PC-9 (cell line): Measurements from ENCODE around the gene WDR53. TPM values are rescaled to one million over a fixed set of nuclear protein-coding genes. Genes with fewer than 3 reads are reported as not detected.

ENCODE experiments used
- BruUV-seq: library from RNA; stranded (reverse); fragments of 400-500 nt; replicated peaks from 2 replicates; lab custom pipeline; 2021; lab: Mats Ljungman, UMichigan
- CTCF ChIA-PET: fragments of 300-600 bp; sonication (Branson Sonifier 250); formaldehyde crosslinking; loops from one replicate; lab custom pipeline; 2022; ENCODE audit warnings: antibody characterized with exemption; lab: Charles Lee
- POLR2A ChIA-PET: fragments of 300-600 bp; sonication (Branson Sonifier 250); formaldehyde crosslinking; loops from one replicate; lab custom pipeline; 2022; ENCODE audit warnings: antibody characterized with exemption; ENCODE audit not compliant: unreplicated experiment; lab: Charles Lee
- DNase-seq, 2 experiments: peaks; one replicate each; pipeline versions ENCODE4 v3.0.0 to v3.0.0-alpha.2; 2015 to 2022; ENCODE audit warnings: mixed read lengths in 1 of 2
- H2AFZ ChIP-seq: fragments of 200-600 bp; sonication (generic); 2 replicates; pipeline ENCODE4 v1.8.1; 2017; ENCODE audit warnings: antibody characterized with exemption
- H3F3A ChIP-seq: fragments of 200-600 bp; sonication (generic); 2 replicates; pipeline ENCODE4 v1.8.1; 2017; ENCODE audit warnings: antibody characterized with exemption, mild to moderate bottlenecking, low read depth; ENCODE audit not compliant: insufficient read depth
- H3K27ac ChIP-seq: fragments of 200-600 bp; sonication (generic); 2 replicates; pipeline ENCODE4 v1.6.1; 2016; ENCODE audit warnings: mixed run types
- H3K27me3 ChIP-seq: fragments of 200-600 bp; sonication (generic); 2 replicates; pipeline ENCODE4 v1.6.1; 2016; ENCODE audit warnings: low read depth, mixed run types; ENCODE audit not compliant: insufficient read depth
- H3K36me3 ChIP-seq: fragments of 200-600 bp; sonication (generic); 2 replicates; pipeline ENCODE4 v1.6.1; 2016; ENCODE audit warnings: low read depth, mixed run types
- H3K4me1 ChIP-seq: fragments of 200-600 bp; sonication (generic); replicated peaks from 2 replicates; pipeline ENCODE4 v1.6.1; 2016; ENCODE audit warnings: mixed run types; ENCODE audit not compliant: insufficient read depth
- H3K4me2 ChIP-seq: fragments of 200-600 bp; sonication (generic); 2 replicates; pipeline ENCODE4 v1.6.1; 2017; ENCODE audit warnings: mixed run types
- H3K4me3 ChIP-seq: fragments of 200-600 bp; sonication (generic); 2 replicates; pipeline ENCODE4 v1.6.1; 2016; ENCODE audit warnings: mixed run types
- H3K79me2 ChIP-seq: fragments of 200-600 bp; sonication (generic); 2 replicates; pipeline ENCODE4 v1.6.1; 2017; ENCODE audit warnings: low read depth, mixed run types
- H3K9me2 ChIP-seq: fragments of 200-600 bp; sonication (generic); 2 replicates; pipeline ENCODE4 v1.8.1; 2017; ENCODE audit warnings: mild to moderate bottlenecking; ENCODE audit not compliant: insufficient read depth
- H3K9me3 ChIP-seq: fragments of 200-600 bp; sonication (generic); 2 replicates; pipeline ENCODE4 v1.8.1; 2016; ENCODE audit warnings: low read depth; ENCODE audit not compliant: insufficient read depth
- H4K20me1 ChIP-seq: fragments of 200-600 bp; sonication (generic); 2 replicates; pipeline ENCODE4 v1.8.1; 2017; ENCODE audit not compliant: insufficient read depth
- CTCF ChIP-seq: fragments of 200-600 bp; sonication (generic); conservative IDR thresholded peaks from 2 replicates; pipeline ENCODE4 v1.6.1; 2017; ENCODE audit warnings: mixed run types, antibody characterized with exemption, mild to moderate bottlenecking, moderate library complexity
- EZH2 ChIP-seq: fragments of 200-600 bp; sonication (generic); IDR thresholded peaks from 2 replicates; pipeline ENCODE4 v1.8.0; 2017; ENCODE audit warnings: antibody characterized with exemption, low read depth
- intact Hi-C: fragments of 100-400 bp; cut with micrococcal nuclease; formaldehyde crosslinking; loops from one replicate; pipeline ENCODE4 v1.10.0; 2022; ENCODE audit not compliant: unreplicated experiment
- total RNA-seq: library from RNA; stranded (reverse); gene quantifications from 2 replicates; pipeline ENCODE4 v1.2.3, GENCODE V29; 2021

Gene WDR53
- total RNA-seq, 1 experiment from 2014 or later = 34.8 TPM

GRCh38 chr3:196541684-196542445 lies 26.5 kb downstream of the WDR53 start:
- no peaks in the 10 kb centered on the region for H4K20me1 ChIP-seq
- H3K79me2 ChIP-seq = no peaks in the 10 kb centered on the region
- BruUV-seq = no TSS peak
- intact Hi-C loops = no loop called here
- peaks cover 7% of the 10 kb centered on the region; the same call in 1 of the 2 replicates for H3F3A ChIP-seq
- no peak overlapping the region for H3K4me2 ChIP-seq
- no peaks in the 10 kb centered on the region for H3K36me3 ChIP-seq
- no peaks in the 10 kb centered on the region for H3K27me3 ChIP-seq
- H2AFZ ChIP-seq = no peak overlapping the region
- H3K9me2 ChIP-seq = no peaks in the 10 kb centered on the region
- no peaks in the 10 kb centered on the region; the same call in 1 of the 2 replicates for H3K9me3 ChIP-seq
- TF ChIP-seq EZH2 = no peak
- no peak for TF ChIP-seq CTCF
- no peak overlapping the region for H3K4me3 ChIP-seq
- ChIA-PET POLR2A (no interaction called here), CTCF (interaction anchor here (0.6 kb wide), 2 partner anchors 146 to 149 kb away, joined by 3 to 5 read pairs; no protein-coding TSS in a partner anchor)
- no peak overlapping the region for H3K27ac ChIP-seq
- DNase-seq = no peak
- 0 out of 2 replicates have a peak, but pooled peaks cover 8% of the 10 kb centered on the region for H3K4me1 ChIP-seq

GRCh38 chr3:196537319-196537984 lies 30.9 kb downstream of the WDR53 start:
- Histone ChIP-seq H3K27me3 (no peaks in the 10 kb centered on the region), H2AFZ (peak overlapping the region; percentile 63), H3K79me2 (no peaks in the 10 kb centered on the region), H3F3A (peaks cover 10% of the 10 kb centered on the region; the same call in 1 of the 2 replicates), H3K9me2 (no peaks in the 10 kb centered on the region), H3K36me3 (no peaks in the 10 kb centered on the region), H3K4me3 (no peak overlapping the region; the same call in 1 of the 2 replicates), H3K4me2 (peak overlapping the region; percentile 56), H3K9me3 (no peaks in the 10 kb centered on the region; the same call in 1 of the 2 replicates), H3K4me1 (0 out of 2 replicates have a peak, but pooled peaks cover 8% of the 10 kb centered on the region), H4K20me1 (no peaks in the 10 kb centered on the region), H3K27ac (no peak overlapping the region; the same call in 1 of the 2 replicates)
- peak; percentile 46 to 70 for DNase-seq
- ChIA-PET POLR2A (no interaction called here), CTCF (interaction anchor here (1.0 kb wide), 1 partner anchor 101 kb away, joined by 3 read pairs; no protein-coding TSS in a partner anchor)
- intact Hi-C loops = loop anchor here (2.0 to 10.0 kb wide), 4 partner anchors 27 to 257 kb away; no protein-coding TSS in a partner anchor
- TF ChIP-seq CTCF (peak; percentile 96), EZH2 (no peak)
- BruUV-seq = no TSS peak

GRCh38 chr3:196533260-196533681 lies 35.1 kb downstream of the WDR53 start:
- Histone ChIP-seq H3F3A (peaks cover 7% of the 10 kb centered on the region; the same call in 1 of the 2 replicates), H3K27ac (no peak overlapping the region), H3K79me2 (no peaks in the 10 kb centered on the region), H3K9me2 (no peaks in the 10 kb centered on the region), H4K20me1 (no peaks in the 10 kb centered on the region), H3K4me2 (no peak overlapping the region), H2AFZ (no peak overlapping the region), H3K36me3 (no peaks in the 10 kb centered on the region), H3K4me1 (0 out of 2 replicates have a peak, but pooled peaks cover 8% of the 10 kb centered on the region), H3K27me3 (no peaks in the 10 kb centered on the region), H3K9me3 (0 out of 2 replicates have a peak, but pooled peaks cover 4% of the 10 kb centered on the region), H3K4me3 (no peak overlapping the region)
- intact Hi-C loops = loop anchor here (10.0 kb wide), 1 partner anchor 262 kb away; no protein-coding TSS in a partner anchor
- POLR2A ChIA-PET = no interaction called here
- CTCF ChIA-PET = interaction anchor here (0.6 kb wide), 1 partner anchor 95 kb away, joined by 13 read pairs; no protein-coding TSS in a partner anchor
- DNase-seq = no peak
- TF ChIP-seq CTCF (no peak), EZH2 (no peak)
- BruUV-seq = no TSS peak
